B cell (primary cell): ENCODE data around the gene CHST9. TPM values are rescaled to one million over a fixed set of nuclear protein-coding genes. Genes with fewer than 3 reads are reported as not detected.

Experiments
- ATAC-seq: fragments of 200-7000 bp; cut with Tn5 transposase; one replicate; pipeline ENCODE4 v1.10.0; 2021; ENCODE audit warnings: low read depth, mild to moderate bottlenecking, moderate number of reproducible peaks, moderate library complexity
- CTCF ChIA-PET: fragments of 350-600 bp; sonication (Branson Sonifier 250); formaldehyde crosslinking; loops from one replicate; lab custom pipeline; 2021; ENCODE audit warnings: antibody characterized with exemption, inconsistent platforms; lab: Charles Lee
- POLR2A ChIA-PET: fragments of 350-600 bp; sonication (Branson Sonifier 250); formaldehyde crosslinking; loops from one replicate; lab custom pipeline; 2021; ENCODE audit warnings: antibody characterized with exemption; lab: Charles Lee
- DNase-seq: peaks from one replicate; pipeline ENCODE4 v3.0.0; 2013
- H2AFZ ChIP-seq: 2 replicates; pipeline ENCODE4 v1.6.1; 2012; ENCODE audit warnings: mild to moderate bottlenecking, low read depth, low read length; ENCODE audit not compliant: insufficient read depth, poor library complexity, severe bottlenecking
- H3K27ac ChIP-seq, 2 donors: 1 replicate in 1 of 2; 2 replicates in 1 of 2; pipeline ENCODE4 v1.5.1; 2012 to 2013; ENCODE audit warnings: low read length in 2 of 2, mild to moderate bottlenecking in 2 of 2, moderate library complexity in 1 of 2
- H3K27me3 ChIP-seq, 4 experiments: fragments of 200-600 bp in 1 of 4; sonication (generic) in 1 of 4; replicated peaks in 1 of 4; 1 replicate in 2 of 4; 2 replicates in 2 of 4; pipeline versions ENCODE4 v1.6.1 to v1.7.0; 2013 to 2016; ENCODE audit warnings: low read length in 3 of 4, mild to moderate bottlenecking in 2 of 4, mixed read lengths in 1 of 4, moderate library complexity in 1 of 4; ENCODE audit not compliant: insufficient read depth in 4 of 4, control insufficient read depth in 3 of 4; ENCODE audit errors: control extremely low read depth in 1 of 4
- H3K36me3 ChIP-seq, 2 experiments: replicated peaks in 1 of 2; 1 replicate in 1 of 2; 2 replicates in 1 of 2; pipeline versions ENCODE4 v1.6.1 to v1.7.1; 2013; ENCODE audit warnings: low read length in 1 of 2; ENCODE audit not compliant: insufficient read depth in 2 of 2, control insufficient read depth in 1 of 2; ENCODE audit errors: control extremely low read depth in 1 of 2, extremely low read depth in 1 of 2
- H3K4me1 ChIP-seq, 2 donors: fragments of 200-600 bp in 1 of 2; sonication (generic) in 1 of 2; 1 replicate in 1 of 2; 2 replicates in 1 of 2; pipeline versions ENCODE4 v1.5.1 to v1.6.1; 2013 to 2017; ENCODE audit warnings: low read length in 2 of 2; ENCODE audit not compliant: control insufficient read depth in 2 of 2, insufficient read depth in 2 of 2
- H3K4me2 ChIP-seq: replicated peaks from 2 replicates; pipeline ENCODE3; 2012; ENCODE audit warnings: mild to moderate bottlenecking, low read depth, low read length; ENCODE audit not compliant: poor library complexity, severe bottlenecking
- H3K4me3 ChIP-seq, 5 experiments: fragments of 200-600 bp in 1 of 5; sonication (generic) in 1 of 5; 1 replicate in 3 of 5; 2 replicates in 2 of 5; pipeline versions ENCODE4 v1.5.1 to v1.7.0; 2011 to 2016; ENCODE audit warnings: low read length in 4 of 5, mild to moderate bottlenecking in 4 of 5, low read depth in 2 of 5, control low read depth in 1 of 5, moderate library complexity in 1 of 5; ENCODE audit not compliant: insufficient read depth in 1 of 5; ENCODE audit errors: control extremely low read depth in 1 of 5, extremely low read depth in 1 of 5
- H3K79me2 ChIP-seq: fragments of 200-600 bp; sonication (generic); one replicate; pipeline ENCODE4 v1.6.0; 2016; ENCODE audit warnings: low read length; ENCODE audit not compliant: control insufficient read depth, insufficient read depth
- H3K9ac ChIP-seq: fragments of 200-600 bp; sonication (generic); 2 replicates; pipeline ENCODE4 v1.6.1; 2017; ENCODE audit warnings: mild to moderate bottlenecking, low read length, moderate library complexity
- H3K9me3 ChIP-seq, 3 donors: one replicate each; pipeline versions ENCODE4 v1.6.1 to v1.7.1; 2013; ENCODE audit warnings: low read length in 2 of 3; ENCODE audit not compliant: control insufficient read depth in 2 of 3, insufficient read depth in 1 of 3; ENCODE audit errors: control extremely low read depth in 1 of 3
- H4K20me1 ChIP-seq: 2 replicates; pipeline ENCODE4 v1.6.0; 2012; ENCODE audit warnings: mild to moderate bottlenecking, low read length; ENCODE audit not compliant: insufficient read depth, control insufficient read depth, poor library complexity, severe bottlenecking
- H3K27ac Mint-ChIP-seq: one replicate; pipeline ENCODE4 v1.8.0; 2021; ENCODE audit warnings: mixed read lengths
- H3K27me3 Mint-ChIP-seq: one replicate; pipeline ENCODE4 v1.8.0; 2021; ENCODE audit warnings: mixed read lengths
- H3K4me1 Mint-ChIP-seq: one replicate; pipeline ENCODE4 v1.8.0; 2021; ENCODE audit warnings: mixed read lengths
- H3K4me3 Mint-ChIP-seq: one replicate; pipeline ENCODE4 v1.8.0; 2021; ENCODE audit warnings: mixed read lengths
- H3K9me3 Mint-ChIP-seq: one replicate; pipeline ENCODE4 v1.8.0; 2022; ENCODE audit warnings: mixed read lengths; ENCODE audit not compliant: insufficient read depth
- CTCF ChIP-seq: fragments of 200-600 bp; IDR thresholded peaks from one replicate; pipeline ENCODE4 v1.8.0; 2022; ENCODE audit warnings: antibody characterized with exemption, mild to moderate bottlenecking
- EZH2 ChIP-seq: IDR thresholded peaks from 2 replicates; pipeline ENCODE4 v1.6.1; 2012; ENCODE audit warnings: borderline replicate concordance, low read depth, mild to moderate bottlenecking, moderate library complexity, low read length; ENCODE audit not compliant: insufficient read depth, poor library complexity, severe bottlenecking
- WGBS: methylation state at CpG from one replicate; pipeline ENCODE4 v1.1.5; 2013; ENCODE audit warnings: missing lambda C conversion rate; ENCODE audit not compliant: insufficient coverage; 5-methylcytosine and 5-hydroxymethylcytosine counted together
- intact Hi-C: fragments of 100-400 bp; cut with micrococcal nuclease; formaldehyde crosslinking; loops from one replicate; pipeline ENCODE4 v1.10.0; 2022
- polyA plus RNA-seq: library from polyadenylated mRNA; depleted of rRNA; stranded (reverse); fragments of >200 nt; gene quantifications from 2 replicates; pipeline ENCODE4 v1.2.3, GENCODE V29; 2012
- total RNA-seq, 2 donors: library from RNA; stranded (reverse); fragments of 120-200 nt in 1 of 2; gene quantifications; 1 replicate in 1 of 2; 2 replicates in 1 of 2; pipeline versions ENCODE4 v1.2.3 to v1.2.4, GENCODE V29; 2013 to 2022

Gene CHST9
- total and polyA plus RNA-seq, 2 donors (not counting 1 experiment from before 2014, with no cell fraction given), result not detected

- Histone ChIP-seq H3K4me2 (no peak overlapping the region), H2AFZ (no peak overlapping the region), H4K20me1 (no peaks in the 10 kb centered on the region), H3K9me3 (peaks cover 0 to 4% (median 0%) of the 10 kb centered on the region in 3 donors), H3K4me3 (no peak overlapping the region), H3K27ac (no peak overlapping the region), H3K79me2 (no peaks in the 10 kb centered on the region), H3K4me1 (no peaks in the 10 kb centered on the region), H3K36me3 (no peaks in the 10 kb centered on the region), H3K27me3 (no peaks in the 10 kb centered on the region), H3K9ac (no peak overlapping the region)
- peaks cover 2% of the 10 kb centered on the region for H3K4me1 Mint-ChIP-seq
- TF ChIP-seq EZH2 (no peak), CTCF (no peak)
- ChIA-PET POLR2A (no interaction called here), CTCF (no interaction called here)
- no peak overlapping the region for H3K4me3 Mint-ChIP-seq
- DNase-seq (no peak), ATAC-seq (no peak)
- intact Hi-C loops, result no loop called here
- no peaks in the 10 kb centered on the region for H3K27me3 Mint-ChIP-seq
- no peak overlapping the region for H3K27ac Mint-ChIP-seq
- WGBS, result 76% methylated on average over 4 of the region's 8 CpGs
- no peaks in the 10 kb centered on the region for H3K9me3 Mint-ChIP-seq
Observed at GRCh38 chr18:26971409-26971808, 213.7 kb downstream of the CHST9 start.

GRCh38 chr18:26970637-26971036, 214.5 kb downstream of the CHST9 start:
- ATAC-seq (no peak), DNase-seq (no peak)
- intact Hi-C loops, result no loop called here

More at GRCh38 chr18:26970637-26971036, 214.5 kb downstream of the CHST9 start:
- no peak overlapping the region for H3K9ac ChIP-seq
- POLR2A ChIA-PET, result no interaction called here
- H3K4me2 ChIP-seq, result no peak overlapping the region
- no peak overlapping the region for H3K4me3 ChIP-seq
- no peak overlapping the region for H3K27ac ChIP-seq
- H2AFZ ChIP-seq, result no peak overlapping the region
- no peaks in the 10 kb centered on the region for H3K27me3 ChIP-seq
- Mint-ChIP-seq H3K9me3 (no peaks in the 10 kb centered on the region), H3K27me3 (no peaks in the 10 kb centered on the region), H3K27ac (no peak overlapping the region), H3K4me1 (no peaks in the 10 kb centered on the region), H3K4me3 (no peak overlapping the region)
- H3K9me3 ChIP-seq, result peaks cover 0 to 4% (median 0%) of the 10 kb centered on the region in 3 donors
- WGBS, result no CpG with 5 or more reads among the region's 4 CpGs
- no peak for TF ChIP-seq CTCF
- TF ChIP-seq EZH2, result no peak
- CTCF ChIA-PET, result no interaction called here
- no peaks in the 10 kb centered on the region for H3K36me3 ChIP-seq
- no peaks in the 10 kb centered on the region for H4K20me1 ChIP-seq
- H3K79me2 ChIP-seq, result no peaks in the 10 kb centered on the region
- H3K4me1 ChIP-seq, result no peaks in the 10 kb centered on the region
